Fibroblast of upper back skin (primary cell): Measurements from ENCODE around the gene SALL4.

Experiments used
- DNase-seq: peaks from one replicate; pipeline ENCODE4 v3.0.0-alpha.2; 2013

SALL4 gene

GRCh38 chr20:51734876-51735720 lies 67.2 kb downstream of the SALL4 start:
- no peak for DNase-seq

DNA sequence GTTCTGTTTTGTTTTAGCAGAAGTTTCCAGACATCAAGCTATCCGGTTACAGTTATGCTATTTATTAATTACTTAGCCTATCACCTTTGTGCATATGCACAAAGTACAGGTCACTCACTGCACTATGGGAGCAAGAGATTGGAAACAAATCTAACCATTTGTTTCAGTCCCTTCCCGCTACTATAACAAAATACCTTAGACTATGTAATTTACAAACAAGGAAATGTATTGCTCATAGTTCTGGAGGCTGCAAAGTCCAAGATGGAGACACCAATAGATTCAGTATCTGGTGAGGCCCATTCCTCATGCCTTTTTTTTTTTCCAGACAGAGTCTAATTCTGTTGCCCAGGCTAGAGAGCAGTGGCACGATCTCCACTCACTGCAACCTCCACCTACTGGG lies 69.3 kb downstream of the SALL4 start:
- no peak for DNase-seq
